HCT116 (cell line): ENCODE results near the gene RPL22L1. TPM values are rescaled to one million over a fixed set of nuclear protein-coding genes. Genes with fewer than 3 reads are reported as not detected.

Source experiments
- ATAC-seq: fragments of 200-7000 bp; cut with Tn5 transposase; 2 replicates; pipeline ENCODE4 v1.9.1; 2020; ENCODE audit warnings: mild to moderate bottlenecking, moderate library complexity
- BruUV-seq: library from RNA; stranded (reverse); fragments of 400-500 nt; replicated peaks from 2 replicates; lab custom pipeline; 2021; lab: Mats Ljungman, UMichigan
- CTCF ChIA-PET: fragments of 300-600 bp; sonication (Branson Sonifier 250); formaldehyde crosslinking; loops from one replicate; lab custom pipeline; 2021; ENCODE audit warnings: antibody characterized with exemption; lab: Charles Lee
- POLR2A ChIA-PET: fragments of 300-600, 350-600 bp; sonication (Branson Sonifier 250); formaldehyde crosslinking; loops from one replicate; lab custom pipeline; 2021; ENCODE audit warnings: antibody characterized with exemption; lab: Charles Lee
- RAD21 ChIA-PET, 2 experiments: fragments of 300-600 bp; sonication (Branson Sonifier 250); formaldehyde crosslinking; loops; one replicate each; lab custom pipeline; 2023; ENCODE audit warnings: low total read pairs in 2 of 2; ENCODE audit not compliant: uncharacterized antibody in 2 of 2, unreplicated experiment in 2 of 2, low non-redundant PET in 1 of 2; lab: Charles Lee
- DNase-seq: peaks from one replicate; pipeline ENCODE4 v3.0.0-alpha.2; 2010; ENCODE audit warnings: low read depth, low spot score
- H2AFZ ChIP-seq: fragments of 200-600 bp; shearing (Covaris generic), sonication (generic); 2 replicates; pipeline ENCODE4 v1.6.1; 2017; ENCODE audit warnings: low read depth, mixed run types, mixed read lengths, antibody characterized with exemption, low read length; ENCODE audit not compliant: poor library complexity, severe bottlenecking
- H3K27ac ChIP-seq: 2 replicates; pipeline ENCODE4 v1.5.1; 2012; ENCODE audit warnings: low read depth, low read length
- H3K27me3 ChIP-seq: fragments of 200-600 bp; sonication (generic); 2 replicates; pipeline ENCODE4 v1.6.1; 2016; ENCODE audit warnings: mixed run types, low read length, mixed read lengths; ENCODE audit not compliant: insufficient read depth
- H3K36me3 ChIP-seq, 2 experiments: fragments of 200-500 bp in 1 of 2; fragments of 200-600 bp in 1 of 2; sonication (Bioruptor generic) in 1 of 2; sonication (generic) in 1 of 2; 2 replicates each; pipeline versions ENCODE4 v1.5.1 to v1.6.1; 2014 to 2016; ENCODE audit warnings: low read length in 2 of 2, inconsistent platforms in 1 of 2, mixed read lengths in 1 of 2, mixed run types in 1 of 2; ENCODE audit not compliant: insufficient read depth in 2 of 2, control insufficient read depth in 1 of 2
- H3K4me1 ChIP-seq, 2 experiments: fragments of 200-600 bp in 1 of 2; sonication (generic) in 1 of 2; 2 replicates each; pipeline versions ENCODE4 v1.5.1 to v1.6.1; 2012 to 2017; ENCODE audit warnings: low read length in 2 of 2, inconsistent platforms in 1 of 2, mild to moderate bottlenecking in 1 of 2, mixed read lengths in 1 of 2, mixed run types in 1 of 2, moderate library complexity in 1 of 2; ENCODE audit not compliant: insufficient read depth in 2 of 2, control insufficient read depth in 1 of 2
- H3K4me2 ChIP-seq: fragments of 200-600 bp; sonication (generic); 2 replicates; pipeline ENCODE4 v1.6.1; 2017; ENCODE audit warnings: mixed run types, low read length, mixed read lengths
- H3K4me3 ChIP-seq, 2 experiments: fragments of 200-600 bp in 1 of 2; sonication (generic) in 1 of 2; replicated peaks in 1 of 2; 2 replicates each; pipeline ENCODE4 v1.5.1; 2011 to 2016; ENCODE audit warnings: low read length in 2 of 2, control low read depth in 1 of 2, low read depth in 1 of 2, mild to moderate bottlenecking in 1 of 2, mixed read lengths in 1 of 2, mixed run types in 1 of 2
- H3K79me2 ChIP-seq: fragments of 200-600 bp; sonication (generic); 2 replicates; pipeline ENCODE4 v1.6.1; 2017; ENCODE audit warnings: mild to moderate bottlenecking, mixed run types, low read length, moderate library complexity, mixed read lengths; ENCODE audit not compliant: insufficient read depth
- H3K9ac ChIP-seq: fragments of 200-600 bp; sonication (generic); 2 replicates; pipeline ENCODE4 v1.6.1; 2016; ENCODE audit warnings: low read length, mixed read lengths
- H3K9me2 ChIP-seq: fragments of 200-600 bp; sonication (generic), shearing (Covaris generic); 2 replicates; pipeline ENCODE4 v1.6.1; 2017; ENCODE audit warnings: mixed run types, mild to moderate bottlenecking, moderate library complexity; ENCODE audit not compliant: insufficient read depth
- H3K9me3 ChIP-seq, 2 experiments: fragments of 200-500 bp in 1 of 2; fragments of 200-600 bp in 1 of 2; sonication (Bioruptor generic) in 1 of 2; sonication (generic) in 1 of 2; 2 replicates each; pipeline ENCODE4 v1.6.1; 2014 to 2017; ENCODE audit warnings: low read length in 2 of 2, mixed read lengths in 2 of 2, inconsistent platforms in 1 of 2, low read depth in 1 of 2, mild to moderate bottlenecking in 1 of 2, mixed run types in 1 of 2, moderate library complexity in 1 of 2; ENCODE audit not compliant: control insufficient read depth in 1 of 2, insufficient read depth in 1 of 2
- H4K20me1 ChIP-seq: fragments of 200-600 bp; sonication (generic), shearing (Covaris generic); 2 replicates; pipeline ENCODE4 v1.6.1; 2017; ENCODE audit warnings: mixed run types, mild to moderate bottlenecking, moderate library complexity; ENCODE audit not compliant: insufficient read depth
- ATF3 ChIP-seq: IDR thresholded peaks from 2 replicates; pipeline ENCODE4 v1.6.1; 2012
- CBX3 ChIP-seq: IDR thresholded peaks from 2 replicates; pipeline ENCODE4 v1.6.1; 2012; ENCODE audit warnings: low read depth
- CEBPB ChIP-seq: IDR thresholded peaks from 2 replicates; pipeline ENCODE4 v1.6.1; 2012; ENCODE audit warnings: low read depth
- CTCF ChIP-seq, 3 experiments: fragments of 200-600 bp in 1 of 3; sonication (generic) in 1 of 3; IDR thresholded peaks in 2 of 3; conservative IDR thresholded peaks in 1 of 3; 2 replicates each; pipeline ENCODE4 v1.5.1; 2012 to 2017; ENCODE audit warnings: low read depth in 2 of 3, low read length in 2 of 3, antibody characterized with exemption in 1 of 3, borderline replicate concordance in 1 of 3, control low read depth in 1 of 3, mild to moderate bottlenecking in 1 of 3, mixed read lengths in 1 of 3, mixed run types in 1 of 3, moderate library complexity in 1 of 3; ENCODE audit not compliant: insufficient read depth in 1 of 3
- EGR1 ChIP-seq: IDR thresholded peaks from 2 replicates; pipeline ENCODE4 v1.6.1; 2012; ENCODE audit warnings: low read depth
- ELF1 ChIP-seq: IDR thresholded peaks from 2 replicates; pipeline ENCODE4 v1.6.1; 2012; ENCODE audit warnings: low read depth, borderline replicate concordance
- EZH2 ChIP-seq: fragments of 200-600 bp; sonication (generic); IDR thresholded peaks from 2 replicates; pipeline ENCODE4 v1.6.1; 2017; ENCODE audit warnings: antibody characterized with exemption, mixed run types
- EZH2phosphoT487 ChIP-seq: fragments of 200-600 bp; IDR thresholded peaks from 2 replicates; pipeline ENCODE4 v1.6.1; 2018; ENCODE audit warnings: antibody characterized with exemption, borderline replicate concordance
- FOSL1 ChIP-seq: IDR thresholded peaks from 2 replicates; pipeline ENCODE4 v1.6.1; 2012; ENCODE audit warnings: low read depth
- MAX ChIP-seq: IDR thresholded peaks from 2 replicates; pipeline ENCODE4 v1.6.1; 2012
- POLR2A ChIP-seq: IDR thresholded peaks from 2 replicates; pipeline ENCODE4 v1.7.0; 2011; ENCODE audit warnings: borderline replicate concordance; ENCODE audit not compliant: insufficient read depth, insufficient read length; ENCODE audit errors: extremely low read depth
- POLR2AphosphoS5 ChIP-seq: IDR thresholded peaks from 2 replicates; pipeline ENCODE4 v1.6.1; 2011; ENCODE audit warnings: mild to moderate bottlenecking, low read depth, low read length, moderate library complexity
- RAD21 ChIP-seq: IDR thresholded peaks from 2 replicates; pipeline ENCODE4 v1.6.1; 2012; ENCODE audit warnings: low read depth, mild to moderate bottlenecking
- REST ChIP-seq: IDR thresholded peaks from 2 replicates; pipeline ENCODE4 v1.6.1; 2012; ENCODE audit warnings: low read depth
- SIN3A ChIP-seq: IDR thresholded peaks from 2 replicates; pipeline ENCODE4 v1.6.1; 2012; ENCODE audit warnings: low read depth
- SP1 ChIP-seq: IDR thresholded peaks from 2 replicates; pipeline ENCODE4 v1.6.1; 2012; ENCODE audit warnings: low read depth
- SRF ChIP-seq: IDR thresholded peaks from 2 replicates; pipeline ENCODE4 v1.6.1; 2012; ENCODE audit warnings: low read depth
- TCF7L2 ChIP-seq: IDR thresholded peaks from 2 replicates; pipeline ENCODE4 v1.7.0; 2011; ENCODE audit warnings: borderline replicate concordance, inconsistent platforms; ENCODE audit not compliant: insufficient read depth, insufficient read length; ENCODE audit errors: extremely low read depth
- YY1 ChIP-seq: IDR thresholded peaks from 2 replicates; pipeline ENCODE4 v1.6.1; 2011; ENCODE audit warnings: low read length, low read depth, moderate library complexity, mild to moderate bottlenecking; ENCODE audit not compliant: insufficient replicate concordance; ENCODE audit errors: extremely low read depth
- ZFX ChIP-seq: fragments of 450-650 bp; IDR thresholded peaks from 2 replicates; pipeline ENCODE4 v1.6.1; 2017
- ZNF274 ChIP-seq: fragments of 200-500 bp; sonication (Bioruptor generic); IDR thresholded peaks from 2 replicates; pipeline ENCODE4 v1.6.1; 2014; ENCODE audit warnings: mild to moderate bottlenecking, low read depth, low read length, inconsistent platforms
- intact Hi-C: fragments of 100-400 bp; cut with micrococcal nuclease; formaldehyde crosslinking; loops from 2 replicates; pipeline ENCODE4 v1.10.0; 2022
- total RNA-seq: library from RNA; stranded (reverse); gene quantifications from one replicate; pipeline ENCODE4 v1.2.1, GENCODE V29; 2021; ENCODE audit not compliant: unreplicated experiment

RPL22L1 gene
- total RNA-seq, 1 experiment from 2014 or later = 492 TPM

GRCh38 chr3:170909129-170909903, 39.3 kb upstream of the RPL22L1 start:
- H3K4me3 ChIP-seq = peak overlapping the region in 1 of 2 experiments; percentile 80; a peak in 1 of 4 replicates

More at GRCh38 chr3:170909129-170909903, 39.3 kb upstream of the RPL22L1 start:
- POLR2A ChIA-PET = interaction anchor here (0.6 to 1.1 kb wide), 2 partner anchors 10 to 40 kb away, joined by 3 to 4 read pairs; partner anchors contain the start of gene RPL22L1
- no peak for ATAC-seq
- Histone ChIP-seq H3K36me3 (no peaks in the 10 kb centered on the region), H3K27me3 (no peaks in the 10 kb centered on the region), H3K79me2 (no peaks in the 10 kb centered on the region), H2AFZ (no peak overlapping the region), H3K4me2 (peak overlapping the region; percentile 89), H4K20me1 (no peaks in the 10 kb centered on the region), H3K4me1 (peaks cover 4 to 18% of the 10 kb centered on the region in 2 experiments; a peak in 3 of 4 replicates), H3K9me2 (no peaks in the 10 kb centered on the region), H3K9me3 (no peaks in the 10 kb centered on the region; a peak in 1 of 4 replicates), H3K9ac (no peak overlapping the region), H3K27ac (peak overlapping the region; percentile 51; the same call in 1 of the 2 replicates)
- TSS peak; percentile 93 for BruUV-seq
- RAD21 ChIA-PET = no interaction called here
- TF ChIP-seq ELF1 (no peak), CEBPB (peak; percentile 53; the same call in 1 of the 2 replicates), REST (no peak), ZNF274 (no peak), POLR2A (no peak), MAX (no peak), RAD21 (no peak), EZH2phosphoT487 (no peak), YY1 (no peak), ATF3 (no peak), ZFX (no peak), SIN3A (no peak), CTCF (IDR thresholded peaks at IDR 0.05 in 2 of 3, conservative IDR thresholded peaks at IDR 0.05 in 1 of 3; ENCODE audit: borderline replicate concordance in 1 of 3, insufficient read depth in 1 of 3, low read depth in 2 of 3, low read length in 2 of 3) (no peak), TCF7L2 (no peak), CBX3 (0 out of 2 replicates have a peak, but pooled peaks have one; percentile 16), EZH2 (no peak), FOSL1 (peak; percentile 10; the same call in 1 of the 2 replicates), POLR2AphosphoS5 (no peak), EGR1 (no peak), SP1 (no peak), SRF (no peak)
- CTCF ChIA-PET = interaction anchor here (1.1 kb wide), 1 partner anchor 61 kb away, joined by 4 read pairs; no protein-coding TSS in a partner anchor
- intact Hi-C loops = no loop called here
- DNase-seq = no peak
